ENCODE measurements around the gene MDFI. TPM values are rescaled to one million over a fixed set of nuclear protein-coding genes. Genes with fewer than 3 reads are reported as not detected.

MDFI gene
- total RNA-seq, 4 donors from 2014 or later, result 0.83 to 4.6 (median 3.5) TPM

DNA sequence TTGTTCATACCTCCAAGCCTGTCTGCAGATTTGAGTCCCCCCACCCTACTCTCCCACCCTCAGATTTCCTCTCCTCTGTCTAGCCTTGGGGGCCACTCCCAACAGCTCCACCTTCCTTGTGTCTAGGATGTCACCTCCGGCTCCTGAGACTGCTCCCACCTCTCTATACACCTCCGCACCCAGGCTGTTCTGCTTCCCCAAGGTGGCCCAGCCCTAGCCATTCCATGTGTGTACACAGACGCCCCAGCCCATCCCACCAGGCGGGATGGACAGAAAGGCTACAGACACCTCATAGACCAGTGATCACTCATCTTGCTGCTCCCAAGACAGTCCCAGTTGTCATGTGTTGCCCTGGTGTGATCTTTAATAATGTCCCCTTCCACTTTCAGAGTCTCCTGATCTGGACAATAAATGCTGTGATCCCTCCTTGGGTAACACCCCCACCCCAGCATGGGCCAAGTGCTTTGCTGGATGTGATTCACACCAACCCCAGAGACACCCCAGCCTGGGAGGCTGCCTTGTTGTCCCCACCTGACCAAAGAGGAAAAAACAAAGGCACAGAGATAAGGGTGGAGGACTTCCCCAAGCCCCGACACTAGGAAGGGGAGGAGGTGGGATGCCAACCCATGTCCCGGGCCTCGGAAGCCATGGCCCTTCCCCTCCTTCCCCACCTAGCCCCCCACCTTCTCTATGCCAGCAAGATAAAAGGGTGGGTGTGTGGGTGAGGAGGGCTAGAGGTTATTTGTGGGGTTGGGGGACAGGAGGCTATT lies 36.1 kb downstream of the MDFI start:
- peaks cover 0 to 47% (median 0%) of the 10 kb centered on the region in 4 donors for H3K27me3 ChIP-seq
- H3K9me3 ChIP-seq, result peaks cover 0 to 2% (median 0%) of the 10 kb centered on the region in 4 donors
- WGBS, result 87% methylated on average over 7 of the region's 7 CpGs
- no peaks in the 10 kb centered on the region for H3K4me1 ChIP-seq
- H3K36me3 ChIP-seq, result no peaks in the 10 kb centered on the region
- DNase-seq (ENCODE audit: extremely low spot score), result no peak
- no peak overlapping the region for H3K27ac ChIP-seq (replicated peaks in 1 of 4)
- intact Hi-C loops (cut with DNase I), result no loop called here
- no peak overlapping the region for H3K4me3 ChIP-seq
- TF ChIP-seq EP300 (IDR thresholded peaks at IDR 0.05), result no peak
- TF ChIP-seq POLR2AphosphoS5 (IDR thresholded peaks at IDR 0.05), result no peak
- TF ChIP-seq POLR2A (IDR thresholded peaks at IDR 0.05; ENCODE audit: low read depth), result no peak
- TF ChIP-seq, protein P1, sequence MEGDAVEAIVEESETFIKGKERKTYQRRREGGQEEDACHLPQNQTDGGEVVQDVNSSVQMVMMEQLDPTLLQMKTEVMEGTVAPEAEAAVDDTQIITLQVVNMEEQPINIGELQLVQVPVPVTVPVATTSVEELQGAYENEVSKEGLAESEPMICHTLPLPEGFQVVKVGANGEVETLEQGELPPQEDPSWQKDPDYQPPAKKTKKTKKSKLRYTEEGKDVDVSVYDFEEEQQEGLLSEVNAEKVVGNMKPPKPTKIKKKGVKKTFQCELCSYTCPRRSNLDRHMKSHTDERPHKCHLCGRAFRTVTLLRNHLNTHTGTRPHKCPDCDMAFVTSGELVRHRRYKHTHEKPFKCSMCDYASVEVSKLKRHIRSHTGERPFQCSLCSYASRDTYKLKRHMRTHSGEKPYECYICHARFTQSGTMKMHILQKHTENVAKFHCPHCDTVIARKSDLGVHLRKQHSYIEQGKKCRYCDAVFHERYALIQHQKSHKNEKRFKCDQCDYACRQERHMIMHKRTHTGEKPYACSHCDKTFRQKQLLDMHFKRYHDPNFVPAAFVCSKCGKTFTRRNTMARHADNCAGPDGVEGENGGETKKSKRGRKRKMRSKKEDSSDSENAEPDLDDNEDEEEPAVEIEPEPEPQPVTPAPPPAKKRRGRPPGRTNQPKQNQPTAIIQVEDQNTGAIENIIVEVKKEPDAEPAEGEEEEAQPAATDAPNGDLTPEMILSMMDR (IDR thresholded peaks at IDR 0.05), result no peak

DNA sequence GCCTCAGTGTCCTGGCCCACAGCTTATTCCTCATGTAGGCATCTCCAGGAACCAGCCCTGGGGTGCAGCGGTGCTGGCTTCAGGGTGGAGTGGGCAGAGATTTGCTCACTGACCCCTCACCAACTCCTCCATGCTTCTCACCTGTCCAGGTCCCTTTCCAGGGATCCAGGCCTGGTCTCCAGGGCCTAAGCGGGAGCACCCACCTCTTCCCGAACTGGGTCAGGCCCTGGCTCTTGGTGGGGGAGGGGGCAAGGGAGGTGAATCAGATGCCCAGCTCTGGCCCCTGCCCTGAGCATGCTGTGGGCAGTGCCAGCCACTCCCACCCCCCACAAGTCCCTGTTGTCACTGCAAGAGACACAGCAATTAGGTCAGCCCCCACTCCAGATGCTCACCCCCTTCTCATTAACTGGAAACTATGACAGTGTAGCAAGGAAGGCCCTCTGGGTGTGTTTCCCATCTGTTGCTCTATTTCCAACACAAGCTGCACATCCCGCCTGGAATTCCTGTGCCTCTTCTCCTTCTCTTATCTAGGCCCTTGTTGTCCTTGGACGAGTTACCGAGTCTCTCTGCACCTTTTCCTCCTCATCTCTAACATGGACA lies 37.0 kb downstream of the MDFI start:
- no peak overlapping the region for H3K4me3 ChIP-seq
- TF ChIP-seq POLR2A (IDR thresholded peaks at IDR 0.05; ENCODE audit: low read depth), result no peak
- no peak for TF ChIP-seq EP300 (IDR thresholded peaks at IDR 0.05)
- TF ChIP-seq POLR2AphosphoS5 (IDR thresholded peaks at IDR 0.05), result no peak
- TF ChIP-seq, protein P1 (IDR thresholded peaks at IDR 0.05), result no peak
- no peak overlapping the region for H3K27ac ChIP-seq (replicated peaks in 1 of 4)
- intact Hi-C loops (cut with DNase I), result no loop called here
- H3K4me1 ChIP-seq, result no peaks in the 10 kb centered on the region
- 88% methylated on average over 6 of the region's 6 CpGs for whole genome bisulfite sequencing
- H3K9me3 ChIP-seq, result no peaks in the 10 kb centered on the region
- no peaks in the 10 kb centered on the region for H3K36me3 ChIP-seq
- DNase-seq (ENCODE audit: extremely low spot score), result no peak
- H3K27me3 ChIP-seq, result peaks cover 0 to 47% (median 0%) of the 10 kb centered on the region in 4 donors

DNA sequence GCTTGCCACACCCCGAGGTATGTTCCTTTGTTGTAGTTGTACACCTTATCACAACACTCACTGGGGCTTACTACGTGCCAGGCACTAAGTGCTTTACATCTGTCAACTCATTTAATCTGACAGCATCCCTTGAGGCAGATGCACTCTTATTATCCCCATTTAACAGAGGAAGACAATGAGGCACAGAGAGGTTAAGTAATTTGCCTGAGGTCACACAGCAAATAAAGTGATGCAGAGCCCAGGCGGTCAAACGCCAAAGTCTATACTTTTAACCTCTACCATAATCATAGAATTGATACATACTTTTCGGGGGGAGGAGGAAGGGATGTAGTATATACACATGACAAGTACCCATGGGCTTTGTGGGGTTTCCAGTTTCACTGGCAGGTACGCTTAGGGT lies 37.7 kb downstream of the MDFI start:
- H3K4me3 ChIP-seq, result no peak overlapping the region
- H3K27me3 ChIP-seq, result peaks cover 0 to 45% (median 0%) of the 10 kb centered on the region in 4 donors
- TF ChIP-seq POLR2A (IDR thresholded peaks at IDR 0.05; ENCODE audit: low read depth), result no peak
- no peak for TF ChIP-seq POLR2AphosphoS5 (IDR thresholded peaks at IDR 0.05)
- no peak for TF ChIP-seq EP300 (IDR thresholded peaks at IDR 0.05)
- TF ChIP-seq, protein P1 (IDR thresholded peaks at IDR 0.05), result no peak

DNA sequence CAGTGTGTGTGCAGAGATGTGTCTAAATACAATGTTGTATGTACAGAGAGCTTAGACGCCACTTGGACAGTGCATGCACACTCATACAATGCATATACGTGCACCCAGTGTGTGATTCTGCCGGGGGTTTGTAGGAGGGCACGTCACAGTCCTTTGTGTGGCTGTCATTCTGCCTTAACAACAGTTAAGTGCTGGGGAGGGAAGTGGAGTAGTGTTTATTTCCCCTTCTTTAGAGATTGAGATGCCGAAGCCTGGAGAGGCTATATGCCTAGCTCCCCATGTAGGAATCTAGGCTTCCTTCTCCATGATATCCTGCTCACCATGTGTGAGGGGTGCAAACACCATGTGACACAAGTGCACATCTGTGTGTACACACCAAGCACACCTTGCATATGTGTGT lies 38.2 kb downstream of the MDFI start:
- Histone ChIP-seq H3K36me3 (no peaks in the 10 kb centered on the region), H3K27ac (replicated peaks in 1 of 4) (no peak overlapping the region), H3K4me1 (no peaks in the 10 kb centered on the region), H3K4me3 (no peak overlapping the region), H3K27me3 (peaks cover 0 to 41% (median 0%) of the 10 kb centered on the region in 4 donors), H3K9me3 (no peaks in the 10 kb centered on the region)
- WGBS, result 81% methylated on average over 5 of the region's 5 CpGs
- DNase-seq (ENCODE audit: extremely low spot score), result no peak
- TF ChIP-seq POLR2AphosphoS5 (IDR thresholded peaks at IDR 0.05) (no peak), POLR2A (IDR thresholded peaks at IDR 0.05; ENCODE audit: low read depth) (no peak), EP300 (IDR thresholded peaks at IDR 0.05) (no peak)
- TF ChIP-seq, protein P1 (IDR thresholded peaks at IDR 0.05), result no peak
- intact Hi-C loops (cut with DNase I), result no loop called here

More for the DNA sequence above, 37.7 kb downstream of the MDFI start:
- H3K27ac ChIP-seq (replicated peaks in 1 of 4), result no peak overlapping the region
- H3K9me3 ChIP-seq, result no peaks in the 10 kb centered on the region
- no peak for DNase-seq (ENCODE audit: extremely low spot score)
- intact Hi-C loops (cut with DNase I), result no loop called here
- no peaks in the 10 kb centered on the region for H3K4me1 ChIP-seq
- H3K36me3 ChIP-seq, result no peaks in the 10 kb centered on the region
- WGBS, result 94% methylated on average over 6 of the region's 6 CpGs

Data from esophagus muscularis mucosa (tissue), 4 donors.